H9 (cell line): ENCODE data around the gene SLIT1. TPM values are rescaled to one million over a fixed set of nuclear protein-coding genes. Genes with fewer than 3 reads are reported as not detected.

ENCODE experiments used
- DNase-seq: peaks from one replicate; pipeline ENCODE4 v3.0.0-alpha.2; 2017
- H2AFZ ChIP-seq: one replicate; pipeline ENCODE4 v1.6.1; 2013; ENCODE audit warnings: mild to moderate bottlenecking, low read length, control low read depth, moderate library complexity
- H2AK5ac ChIP-seq: 2 replicates; pipeline ENCODE4 v1.6.1; 2013; ENCODE audit warnings: low read length, control low read depth, mixed read lengths; ENCODE audit not compliant: insufficient read length
- H2BK120ac ChIP-seq: one replicate; pipeline ENCODE4 v1.6.1; 2013; ENCODE audit warnings: low read depth, mild to moderate bottlenecking, low read length, control low read depth, inconsistent platforms; ENCODE audit not compliant: poor library complexity, severe bottlenecking
- H2BK12ac ChIP-seq: 2 replicates; pipeline ENCODE4 v1.6.1; 2013; ENCODE audit warnings: low read length, control low read depth, mixed read lengths, low read depth; ENCODE audit not compliant: insufficient read length
- H2BK15ac ChIP-seq: 2 replicates; pipeline ENCODE4 v1.6.1; 2013; ENCODE audit warnings: low read depth, low read length, control low read depth
- H2BK20ac ChIP-seq: one replicate; pipeline ENCODE4 v1.6.1; 2013; ENCODE audit warnings: low read depth, mild to moderate bottlenecking, low read length, control low read depth, inconsistent platforms; ENCODE audit not compliant: poor library complexity, severe bottlenecking
- H2BK5ac ChIP-seq: 2 replicates; pipeline ENCODE4 v1.6.1; 2013; ENCODE audit warnings: low read length, control low read depth, mixed read lengths; ENCODE audit not compliant: insufficient read length
- H3K14ac ChIP-seq: 2 replicates; pipeline ENCODE4 v1.6.1; 2013; ENCODE audit warnings: low read length, control low read depth; ENCODE audit not compliant: insufficient read depth
- H3K18ac ChIP-seq: 2 replicates; pipeline ENCODE4 v1.6.1; 2013; ENCODE audit warnings: low read depth, mild to moderate bottlenecking, mixed read lengths, low read length, control low read depth; ENCODE audit not compliant: insufficient read length
- H3K23ac ChIP-seq: 2 replicates; pipeline ENCODE4 v1.6.1; 2013; ENCODE audit warnings: low read length, control low read depth, mixed read lengths, low read depth; ENCODE audit not compliant: insufficient read length
- H3K23me2 ChIP-seq: 2 replicates; pipeline ENCODE4 v1.6.1; 2013; ENCODE audit warnings: low read depth, mild to moderate bottlenecking, mixed read lengths, low read length, control low read depth; ENCODE audit not compliant: insufficient read length, poor library complexity, severe bottlenecking
- H3K27ac ChIP-seq: 2 replicates; pipeline ENCODE4 v1.5.1; 2013; ENCODE audit warnings: low read length, control low read depth, mixed read lengths, low read depth; ENCODE audit not compliant: insufficient read length
- H3K27me3 ChIP-seq: 2 replicates; pipeline ENCODE4 v1.6.1; 2013; ENCODE audit warnings: low read length, control low read depth, inconsistent platforms; ENCODE audit not compliant: insufficient read depth
- H3K4ac ChIP-seq: 2 replicates; pipeline ENCODE4 v1.6.1; 2013; ENCODE audit warnings: low read depth, mild to moderate bottlenecking, control low read depth, inconsistent platforms, low read length, moderate library complexity
- H3K4me1 ChIP-seq: 2 replicates; pipeline ENCODE4 v1.6.1; 2013; ENCODE audit warnings: low read length, control low read depth, inconsistent platforms; ENCODE audit not compliant: insufficient read depth
- H3K4me2 ChIP-seq: 2 replicates; pipeline ENCODE4 v1.6.1; 2013; ENCODE audit warnings: low read length, control low read depth, mixed read lengths; ENCODE audit not compliant: insufficient read length, insufficient read depth
- H3K56ac ChIP-seq: 2 replicates; pipeline ENCODE4 v1.6.1; 2013; ENCODE audit warnings: low read depth, mild to moderate bottlenecking, mixed read lengths, low read length, control low read depth; ENCODE audit not compliant: insufficient read length
- H3K79me1 ChIP-seq: 2 replicates; pipeline ENCODE4 v1.6.1; 2013; ENCODE audit warnings: low read depth, mild to moderate bottlenecking, moderate library complexity, low read length, control low read depth, inconsistent platforms; ENCODE audit not compliant: insufficient read depth, poor library complexity, severe bottlenecking
- H3K79me2 ChIP-seq: 2 replicates; pipeline ENCODE4 v1.6.1; 2013; ENCODE audit warnings: low read length, control low read depth, inconsistent platforms; ENCODE audit not compliant: insufficient read depth
- H3K9ac ChIP-seq: 2 replicates; pipeline ENCODE4 v1.6.1; 2013; ENCODE audit warnings: low read length, control low read depth, mixed read lengths; ENCODE audit not compliant: insufficient read length; ENCODE audit errors: extremely low read depth
- H3K9me3 ChIP-seq: one replicate; pipeline ENCODE4 v1.6.1; 2013; ENCODE audit warnings: low read depth, low read length, inconsistent platforms; ENCODE audit not compliant: control insufficient read depth
- H3T11ph ChIP-seq: one replicate; pipeline ENCODE4 v1.6.1; 2013; ENCODE audit warnings: mild to moderate bottlenecking, low read length, control low read depth, inconsistent platforms
- H4K20me1 ChIP-seq: one replicate; pipeline ENCODE4 v1.6.1; 2013; ENCODE audit not compliant: control insufficient read depth, insufficient read length, insufficient read depth
- H4K5ac ChIP-seq: 2 replicates; pipeline ENCODE4 v1.6.1; 2013; ENCODE audit warnings: low read depth, mild to moderate bottlenecking, mixed read lengths, low read length, control low read depth; ENCODE audit not compliant: insufficient read length
- H4K8ac ChIP-seq: replicated peaks from 2 replicates; pipeline ENCODE4 v1.6.1; 2013; ENCODE audit warnings: low read length, control low read depth, mixed read lengths, low read depth; ENCODE audit not compliant: insufficient read length
- H4K91ac ChIP-seq: 2 replicates; pipeline ENCODE4 v1.6.1; 2013; ENCODE audit warnings: low read depth, mild to moderate bottlenecking, moderate library complexity, mixed read lengths, low read length, control low read depth; ENCODE audit not compliant: insufficient read length
- H3K27ac Mint-ChIP-seq, 3 experiments: 2 replicates in 2 of 3; 3 replicates in 1 of 3; pipeline ENCODE4 v1.8.0; 2020 to 2021; ENCODE audit warnings: mixed read lengths in 3 of 3, mild to moderate bottlenecking in 1 of 3, moderate library complexity in 1 of 3
- H3K27me3 Mint-ChIP-seq: 2 replicates; pipeline ENCODE4 v1.8.0; 2021; ENCODE audit warnings: low read depth, mild to moderate bottlenecking, moderate library complexity, mixed read lengths
- H3K36me3 Mint-ChIP-seq, 3 experiments: 2 replicates in 2 of 3; 3 replicates in 1 of 3; pipeline ENCODE4 v1.8.0; 2020 to 2021; ENCODE audit warnings: low read depth in 3 of 3, mixed read lengths in 3 of 3; ENCODE audit not compliant: insufficient read depth in 1 of 3
- H3K4me1 Mint-ChIP-seq, 2 experiments: 2 replicates each; pipeline ENCODE4 v1.8.0; 2020; ENCODE audit warnings: mixed read lengths in 2 of 2
- H3K4me3 Mint-ChIP-seq, 2 experiments: 2 replicates in 1 of 2; 3 replicates in 1 of 2; pipeline ENCODE4 v1.8.0; 2020 to 2021; ENCODE audit warnings: mild to moderate bottlenecking in 2 of 2, mixed read lengths in 2 of 2, moderate library complexity in 1 of 2
- H3K9me3 Mint-ChIP-seq, 2 experiments: 2 replicates in 1 of 2; 3 replicates in 1 of 2; pipeline ENCODE4 v1.8.0; 2020; ENCODE audit warnings: mild to moderate bottlenecking in 2 of 2, mixed read lengths in 2 of 2, moderate library complexity in 1 of 2
- CTCF ChIP-seq: fragments of 200-600 bp; sonication (generic); conservative IDR thresholded peaks from 3 replicates; pipeline ENCODE4 v1.8.0; 2021; ENCODE audit warnings: antibody characterized with exemption, mild to moderate bottlenecking
- WGBS: extraction: QIAGEN DNeasy Blood & Tissue Kit; methylation state at CpG from one replicate; pipeline ENCODE4 v1.1.7; 2013; ENCODE audit warnings: missing lambda C conversion rate, low lambda C conversion rate, mixed read lengths; ENCODE audit not compliant: insufficient read length; ENCODE audit errors: extremely low coverage; 5-methylcytosine and 5-hydroxymethylcytosine counted together
- total RNA-seq: library from RNA; stranded (reverse); gene quantifications from 2 replicates; pipeline ENCODE4 v1.2.1, GENCODE V29; 2021

Gene SLIT1
- total RNA-seq, 1 experiment from 2014 or later: 0.57 TPM

- no peak overlapping the region for H3K4me2 ChIP-seq
- DNase-seq: no peak
- no peak overlapping the region for H3K14ac ChIP-seq
- Mint-ChIP-seq H3K4me3 (no peak overlapping the region), H3K36me3 (no peaks in the 10 kb centered on the region), H3K4me1 (0 out of 4 replicates have a peak, but pooled peaks cover 2% of the 10 kb centered on the region in 2 experiments), H3K9me3 (no peaks in the 10 kb centered on the region), H3K27ac (peak overlapping the region in 1 of 3 experiments; percentile 46; a peak in 1 of 7 replicates), H3K27me3 (no peaks in the 10 kb centered on the region; the same call in none of the 2 replicates)
- H2BK12ac ChIP-seq: no peak overlapping the region
- no peak overlapping the region for H2BK20ac ChIP-seq
- H3K27me3 ChIP-seq: no peaks in the 10 kb centered on the region
- H3K23me2 ChIP-seq: peaks cover 3% of the 10 kb centered on the region
- H2BK5ac ChIP-seq: no peak overlapping the region
- H4K91ac ChIP-seq: no peak overlapping the region
- no peaks in the 10 kb centered on the region for H3K79me1 ChIP-seq
- H2AK5ac ChIP-seq: no peak overlapping the region
- no peaks in the 10 kb centered on the region for H4K20me1 ChIP-seq
- WGBS: no CpG with 5 or more reads among the region's 12 CpGs
- no peak overlapping the region for H3K18ac ChIP-seq
- no peak overlapping the region for H4K8ac ChIP-seq
- no peak overlapping the region for H3K23ac ChIP-seq
- H3K9me3 ChIP-seq: no peaks in the 10 kb centered on the region
- no peak overlapping the region for H3K27ac ChIP-seq
- H2BK15ac ChIP-seq: no peak overlapping the region
- no peak overlapping the region for H4K5ac ChIP-seq
- H3K4ac ChIP-seq: no peak overlapping the region
- no peak for TF ChIP-seq CTCF
- H3K79me2 ChIP-seq: no peaks in the 10 kb centered on the region
- H3T11ph ChIP-seq: no peak overlapping the region
- no peak overlapping the region for H2BK120ac ChIP-seq
- no peak overlapping the region for H3K56ac ChIP-seq
- no peak overlapping the region for H2AFZ ChIP-seq
- no peaks in the 10 kb centered on the region for H3K4me1 ChIP-seq
- H3K9ac ChIP-seq: no peak overlapping the region
These were observed 57.1 kb downstream of the SLIT1 start for GRCh38 chr10:97128516-97129154.
